ENCODE data around the gene NEUROG1. TPM values are rescaled to one million over a fixed set of nuclear protein-coding genes. Genes with fewer than 3 reads are reported as not detected.

The NEUROG1 gene
- total RNA-seq, 4 donors from 2014 or later: not detected

DNA sequence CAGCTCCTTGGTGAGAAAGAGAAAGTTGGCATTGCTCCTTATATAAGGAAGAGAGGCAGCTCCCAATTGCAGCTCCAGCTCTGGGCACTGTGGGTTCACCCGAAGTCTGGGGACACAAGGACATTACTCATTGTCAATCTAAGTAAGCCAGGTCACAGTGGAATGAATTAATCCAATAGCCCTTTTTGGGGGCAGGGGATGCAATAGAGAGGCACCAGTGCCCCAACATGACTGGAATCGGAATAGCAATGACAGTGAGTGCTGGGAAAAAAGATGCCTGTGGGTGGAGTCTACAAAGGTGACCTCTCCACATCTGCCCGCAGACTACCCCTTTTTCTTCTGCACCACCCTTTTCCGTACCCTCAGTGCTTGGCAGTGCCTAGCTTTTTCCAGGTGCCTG, 11.1 kb upstream of the NEUROG1 start:
- H3K27ac ChIP-seq: no peak overlapping the region
- H3K36me3 ChIP-seq: no peaks in the 10 kb centered on the region
- H3K4me3 ChIP-seq: no peak overlapping the region
- no peaks in the 10 kb centered on the region for H3K9me3 ChIP-seq
- H3K27me3 ChIP-seq: peaks cover 0 to 13% of the 10 kb centered on the region in 2 donors
- H3K4me1 ChIP-seq: peaks cover 0 to 15% (median 3%) of the 10 kb centered on the region in 4 donors
- TF ChIP-seq, protein P1, sequence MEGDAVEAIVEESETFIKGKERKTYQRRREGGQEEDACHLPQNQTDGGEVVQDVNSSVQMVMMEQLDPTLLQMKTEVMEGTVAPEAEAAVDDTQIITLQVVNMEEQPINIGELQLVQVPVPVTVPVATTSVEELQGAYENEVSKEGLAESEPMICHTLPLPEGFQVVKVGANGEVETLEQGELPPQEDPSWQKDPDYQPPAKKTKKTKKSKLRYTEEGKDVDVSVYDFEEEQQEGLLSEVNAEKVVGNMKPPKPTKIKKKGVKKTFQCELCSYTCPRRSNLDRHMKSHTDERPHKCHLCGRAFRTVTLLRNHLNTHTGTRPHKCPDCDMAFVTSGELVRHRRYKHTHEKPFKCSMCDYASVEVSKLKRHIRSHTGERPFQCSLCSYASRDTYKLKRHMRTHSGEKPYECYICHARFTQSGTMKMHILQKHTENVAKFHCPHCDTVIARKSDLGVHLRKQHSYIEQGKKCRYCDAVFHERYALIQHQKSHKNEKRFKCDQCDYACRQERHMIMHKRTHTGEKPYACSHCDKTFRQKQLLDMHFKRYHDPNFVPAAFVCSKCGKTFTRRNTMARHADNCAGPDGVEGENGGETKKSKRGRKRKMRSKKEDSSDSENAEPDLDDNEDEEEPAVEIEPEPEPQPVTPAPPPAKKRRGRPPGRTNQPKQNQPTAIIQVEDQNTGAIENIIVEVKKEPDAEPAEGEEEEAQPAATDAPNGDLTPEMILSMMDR (IDR thresholded peaks at IDR 0.05): no peak
- no peak for TF ChIP-seq POLR2A (IDR thresholded peaks at IDR 0.05)
- no peak for DNase-seq

DNA sequence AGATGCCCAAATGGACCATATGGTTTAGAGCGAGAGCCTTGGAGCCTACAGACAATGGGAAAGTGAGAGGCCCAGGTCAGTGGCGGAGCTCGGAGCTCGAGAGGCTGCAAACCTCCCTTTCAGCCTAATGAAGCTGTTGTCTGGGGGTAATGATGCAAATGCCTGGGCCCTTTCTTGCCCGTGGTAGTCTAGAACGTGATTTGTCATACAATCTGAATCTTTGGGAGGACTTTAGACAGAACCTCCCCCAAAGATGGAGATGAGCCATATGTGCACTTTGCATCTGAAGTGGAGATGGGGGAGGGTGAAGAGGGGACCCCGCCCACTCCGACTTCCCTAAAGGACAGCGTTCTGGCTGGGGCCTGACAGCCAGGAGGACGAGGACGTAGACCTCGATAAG, 10.3 kb upstream of the NEUROG1 start:
- Histone ChIP-seq H3K4me3 (no peak overlapping the region), H3K27me3 (peaks cover 0 to 13% of the 10 kb centered on the region in 2 donors), H3K4me1 (peaks cover 0 to 15% (median 3%) of the 10 kb centered on the region in 4 donors), H3K27ac (no peak overlapping the region), H3K36me3 (no peaks in the 10 kb centered on the region), H3K9me3 (no peaks in the 10 kb centered on the region)
- no peak for DNase-seq
- TF ChIP-seq, protein P1 (IDR thresholded peaks at IDR 0.05): no peak
- TF ChIP-seq POLR2A (IDR thresholded peaks at IDR 0.05): no peak

DNA sequence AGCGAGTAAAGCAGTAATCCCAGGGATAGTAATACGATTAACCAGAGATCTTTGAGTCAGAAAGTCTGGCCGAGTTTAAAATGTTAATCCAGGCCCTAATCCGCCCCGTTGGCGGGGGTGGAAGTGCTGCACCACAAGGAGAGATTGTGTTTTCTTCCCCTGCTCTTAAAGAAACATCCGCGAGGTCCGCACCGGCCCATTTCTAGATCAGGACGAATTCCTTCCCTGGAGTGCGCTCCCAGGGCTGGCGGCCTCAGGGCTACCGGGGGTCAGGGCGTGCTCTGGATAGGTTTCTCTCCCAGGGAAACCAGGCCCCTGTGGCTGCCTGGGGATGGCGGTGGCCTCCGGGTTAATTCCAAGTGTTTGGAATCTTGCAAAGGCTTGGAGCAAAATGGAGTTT, 9.3 kb upstream of the NEUROG1 start:
- no peak for TF ChIP-seq POLR2A (IDR thresholded peaks at IDR 0.05)
- TF ChIP-seq, protein P1 (IDR thresholded peaks at IDR 0.05): no peak
- Histone ChIP-seq H3K4me3 (no peak overlapping the region), H3K27ac (no peak overlapping the region), H3K9me3 (no peaks in the 10 kb centered on the region), H3K27me3 (peaks cover 0 to 13% of the 10 kb centered on the region in 2 donors), H3K36me3 (no peaks in the 10 kb centered on the region), H3K4me1 (peaks cover 0 to 15% (median 3%) of the 10 kb centered on the region in 4 donors)
- no peak for DNase-seq

DNA sequence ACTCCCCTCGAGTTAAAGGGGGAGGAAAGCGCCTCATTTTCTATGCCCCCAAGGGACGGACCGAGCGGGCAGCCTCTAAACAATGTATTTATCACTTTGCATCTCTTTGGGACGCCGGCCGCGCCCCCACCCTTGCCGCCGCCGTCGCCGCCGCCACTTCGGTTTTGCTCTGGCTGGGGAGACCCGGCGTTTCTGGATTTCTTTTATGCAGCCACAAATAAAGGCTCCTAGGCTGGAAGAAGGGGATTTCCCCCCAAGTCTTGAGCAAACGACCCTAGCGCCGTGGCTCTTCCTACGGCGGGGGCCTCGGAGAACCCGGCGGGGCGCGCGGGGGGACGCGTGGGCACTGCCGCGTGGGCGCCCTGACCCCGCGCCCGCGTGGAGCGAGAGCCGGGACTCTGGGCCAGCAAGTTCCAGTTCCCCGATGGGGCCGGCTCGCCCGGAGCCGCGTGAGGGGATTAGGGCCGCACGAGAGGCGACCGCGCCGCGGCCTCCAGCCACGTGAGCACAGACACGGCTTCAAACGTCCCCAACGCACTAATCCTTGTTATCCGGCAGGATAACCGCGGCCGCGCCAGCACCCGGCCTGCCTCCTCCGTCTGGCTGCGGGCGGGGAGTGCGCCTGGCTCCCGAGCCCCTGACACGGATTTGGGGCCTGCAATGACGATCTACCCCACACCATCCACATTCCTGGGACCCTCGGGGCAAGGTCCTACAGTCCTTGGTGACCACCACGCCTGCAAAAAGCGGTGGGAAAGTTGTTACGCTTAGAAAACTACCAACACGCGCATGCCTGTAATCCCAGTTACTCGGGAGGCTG, 7.9 kb upstream of the NEUROG1 start:
- H3K36me3 ChIP-seq: no peaks in the 10 kb centered on the region
- no peak for DNase-seq
- peaks cover 0 to 15% (median 3%) of the 10 kb centered on the region in 4 donors for H3K4me1 ChIP-seq
- no peaks in the 10 kb centered on the region for H3K9me3 ChIP-seq
- H3K27me3 ChIP-seq: peaks cover 0 to 13% of the 10 kb centered on the region in 2 donors
- TF ChIP-seq, protein P1 (IDR thresholded peaks at IDR 0.05): no peak
- TF ChIP-seq POLR2A (IDR thresholded peaks at IDR 0.05): no peak
- H3K27ac ChIP-seq: no peak overlapping the region
- H3K4me3 ChIP-seq: peak overlapping the region; percentile 23 to 56 (median 43)

DNA sequence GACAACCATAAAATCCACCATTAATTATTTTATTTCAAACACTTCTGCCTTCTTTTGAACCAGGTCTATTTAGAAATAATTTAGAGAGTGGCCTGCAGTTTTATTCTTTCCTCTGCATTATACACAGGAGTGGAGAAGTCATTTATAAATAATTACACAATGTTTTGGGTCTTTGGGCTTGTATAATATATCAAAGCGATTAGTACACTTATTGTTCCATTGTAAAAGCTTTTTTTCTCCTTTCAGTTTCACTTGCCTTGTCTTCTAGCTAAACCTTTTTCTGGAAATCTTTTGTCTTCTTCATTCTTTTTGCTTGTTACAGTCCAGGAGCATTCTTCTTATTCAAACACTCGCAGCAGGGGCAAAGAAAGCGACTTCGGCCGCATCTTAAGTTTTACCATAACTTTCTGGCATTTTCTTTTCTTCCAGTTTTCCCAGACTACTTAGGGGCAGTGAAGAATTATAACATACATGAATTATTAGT, 7.3 kb upstream of the NEUROG1 start:
- H3K4me3 ChIP-seq: peak overlapping the region; percentile 23 to 56 (median 43)

More for the DNA sequence above, 7.3 kb upstream of the NEUROG1 start:
- Histone ChIP-seq H3K4me1 (peaks cover 0 to 15% (median 3%) of the 10 kb centered on the region in 4 donors), H3K36me3 (no peaks in the 10 kb centered on the region), H3K27me3 (peaks cover 0 to 13% of the 10 kb centered on the region in 2 donors), H3K9me3 (no peaks in the 10 kb centered on the region), H3K27ac (no peak overlapping the region)
- TF ChIP-seq, protein P1 (IDR thresholded peaks at IDR 0.05): no peak
- TF ChIP-seq POLR2A (IDR thresholded peaks at IDR 0.05): no peak
- no peak for DNase-seq

Data from Peyer's patch (tissue), 4 donors.